Femur (tissue), 1 donor: ENCODE measurements around the gene CACNG4.
A peak's percentile ranks its signal among the peaks of the same experiment; 100 is the strongest.

ENCODE experiments used
- DNase-seq: peaks from one replicate; pipeline ENCODE4 v3.0.0-alpha.2; 2017

The CACNG4 gene

GRCh38 chr17:66988069-66988798 is 23.7 kb downstream of the CACNG4 start:
- no peak for DNase-seq

DNA sequence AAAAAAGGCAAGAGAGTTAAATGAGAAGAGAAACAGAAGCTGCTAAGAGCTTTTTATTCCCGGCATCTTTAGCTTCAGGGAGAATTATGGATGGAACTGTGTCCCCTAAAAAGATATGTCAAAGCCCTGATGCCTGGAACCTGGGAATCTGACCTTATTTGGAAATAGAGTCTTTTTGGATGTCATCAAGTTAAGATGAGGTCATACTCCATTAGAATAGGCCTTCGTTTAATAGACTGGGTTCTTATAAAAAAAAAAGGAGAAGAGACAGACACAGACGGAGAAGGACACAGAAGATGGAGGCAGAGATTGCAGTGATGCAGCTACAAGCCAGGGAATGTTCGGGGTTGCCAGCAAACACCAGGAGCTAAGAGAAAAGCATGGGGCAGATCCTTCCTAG is 24.6 kb downstream of the CACNG4 start:
- no peak for DNase-seq

GRCh38 chr17:66989579-66989978 is 25.1 kb downstream of the CACNG4 start:
- no peak for DNase-seq

DNA sequence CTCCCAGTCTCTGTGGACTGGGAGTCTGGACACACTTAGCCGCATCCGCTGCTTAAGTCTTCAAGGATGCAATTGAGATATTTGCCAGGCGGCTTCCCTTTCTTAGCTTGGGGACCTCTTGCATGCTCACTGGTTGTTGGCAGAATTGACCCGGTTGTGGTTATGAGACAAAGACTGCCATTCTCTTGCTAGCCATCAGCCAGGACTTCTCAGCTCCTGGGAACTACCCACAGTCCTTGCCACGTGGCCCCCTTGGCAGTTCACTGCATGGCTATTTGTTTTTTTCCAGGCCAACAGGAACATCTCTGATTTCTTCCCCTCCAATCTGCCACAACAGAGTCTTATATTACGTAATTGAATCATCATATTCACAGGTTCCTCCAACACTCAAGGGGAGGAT is 25.5 kb downstream of the CACNG4 start:
- no peak for DNase-seq

DNA sequence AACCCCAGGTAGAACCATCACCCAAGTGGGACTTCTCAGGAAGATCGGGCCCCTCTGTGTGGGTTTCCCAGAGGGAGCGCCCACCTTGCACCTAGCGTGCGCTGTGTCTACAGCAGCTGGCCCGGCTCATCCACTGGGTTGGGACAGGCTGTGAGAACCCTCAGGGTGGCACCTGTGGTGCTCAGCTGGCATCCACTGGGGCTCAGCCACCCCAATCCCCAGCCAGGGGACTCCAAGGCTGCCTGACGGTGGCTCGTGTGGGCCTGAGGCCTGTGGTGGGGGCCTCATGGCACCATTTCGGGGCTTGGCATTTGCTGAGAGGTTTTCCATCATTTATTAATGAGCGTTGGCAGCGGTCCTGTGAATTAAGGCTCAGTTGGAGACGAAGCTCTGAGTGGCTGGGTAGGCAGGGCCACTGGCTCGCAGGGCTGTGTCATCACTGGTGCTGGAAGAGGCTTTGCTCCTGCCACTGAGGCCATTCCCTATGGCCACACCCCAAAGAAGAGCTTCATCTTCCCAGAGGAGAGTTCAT is 28.5 kb downstream of the CACNG4 start:
- DNase-seq: no peak

DNA sequence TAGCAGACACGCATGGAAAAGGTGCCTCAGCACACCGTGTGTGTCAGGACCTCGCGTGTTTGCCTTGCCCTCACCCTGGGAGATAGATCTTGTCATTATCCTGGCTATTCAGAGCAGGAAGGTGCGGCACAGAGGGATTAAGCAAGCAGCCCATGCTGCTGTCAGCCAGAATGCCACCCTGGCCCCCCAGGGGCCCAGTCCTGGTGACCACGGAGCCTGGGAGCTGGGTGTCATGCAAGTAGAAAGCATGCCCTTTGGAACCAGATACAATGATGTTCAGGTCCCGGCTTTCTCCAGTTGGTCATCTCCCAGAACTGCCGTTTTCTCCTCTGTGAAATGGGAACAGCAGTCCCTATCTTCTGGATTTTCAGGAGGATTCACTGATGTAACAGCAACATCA is 29.9 kb downstream of the CACNG4 start:
- no peak for DNase-seq

- DNase-seq: no peak
Observed at GRCh38 chr17:66994930-66995535, 30.5 kb downstream of the CACNG4 start.

DNA sequence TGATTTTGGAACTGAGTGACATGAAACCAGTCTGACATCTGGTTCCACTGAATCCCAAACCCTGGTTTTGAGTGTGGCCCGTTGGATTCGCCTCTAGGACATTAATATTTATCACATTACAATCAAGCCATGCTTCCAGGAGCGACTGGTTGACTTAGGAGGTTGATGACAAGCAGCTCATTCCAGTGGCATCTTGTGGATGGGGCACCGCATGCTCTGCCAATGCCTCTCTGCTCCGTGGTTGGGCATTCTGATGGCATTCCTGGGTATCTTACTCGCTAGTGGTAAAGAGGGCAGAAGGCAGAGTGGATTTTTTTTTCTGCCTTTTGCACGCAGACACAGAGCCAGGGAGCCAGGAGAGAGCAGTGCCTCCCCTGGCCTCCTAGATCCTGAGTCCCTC is 31.4 kb downstream of the CACNG4 start:
- DNase-seq: no peak

GRCh38 chr17:66996926-66997325 is 32.4 kb downstream of the CACNG4 start:
- DNase-seq: no peak

- no peak for DNase-seq
Observed at GRCh38 chr17:67003231-67003630, 38.7 kb downstream of the CACNG4 start.

DNA sequence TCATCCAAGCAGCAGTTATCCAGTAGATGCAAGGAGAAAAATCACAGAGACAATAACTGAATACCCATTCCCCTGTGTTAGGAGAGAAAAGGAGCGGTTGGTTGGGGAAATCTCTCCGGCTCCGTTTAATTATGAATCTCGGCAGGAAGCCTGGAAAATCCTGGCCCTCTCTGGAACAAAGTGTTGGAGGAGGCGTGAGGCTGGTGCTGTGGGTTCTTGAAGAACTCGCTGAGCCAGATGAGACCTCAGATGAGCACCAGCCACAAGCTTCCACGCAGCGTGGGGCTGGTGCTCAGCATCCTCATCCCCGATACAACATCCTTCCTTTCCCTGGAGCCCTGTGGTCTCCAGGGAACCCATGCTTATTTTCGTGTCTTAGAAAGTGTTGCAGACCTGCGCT is 39.7 kb downstream of the CACNG4 start:
- no peak for DNase-seq

- no peak for DNase-seq
Observed at GRCh38 chr17:67007266-67007665, 42.8 kb downstream of the CACNG4 start.

DNA sequence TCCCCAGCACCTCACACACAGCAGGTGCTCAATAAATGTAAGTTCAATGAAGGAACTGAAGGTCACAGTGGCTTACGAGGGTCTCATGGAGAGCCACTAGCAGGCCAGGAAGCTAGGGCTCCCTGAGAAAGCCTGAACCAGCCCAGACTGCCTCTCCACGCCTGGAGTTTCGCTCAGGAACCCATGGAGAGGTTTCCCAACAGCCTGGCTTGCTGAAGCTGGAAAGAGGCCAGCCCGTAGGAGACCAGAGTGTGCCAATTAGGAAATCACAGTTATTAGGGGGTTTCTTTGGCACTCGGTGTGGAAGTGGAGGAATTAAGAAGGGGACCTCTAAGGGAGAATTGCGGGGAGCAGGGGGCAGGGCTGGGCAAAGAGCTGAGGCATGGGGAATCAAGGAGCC is 43.6 kb downstream of the CACNG4 start:
- DNase-seq: no peak

GRCh38 chr17:67011527-67012175 is 47.1 kb downstream of the CACNG4 start:
- DNase-seq: no peak

DNA sequence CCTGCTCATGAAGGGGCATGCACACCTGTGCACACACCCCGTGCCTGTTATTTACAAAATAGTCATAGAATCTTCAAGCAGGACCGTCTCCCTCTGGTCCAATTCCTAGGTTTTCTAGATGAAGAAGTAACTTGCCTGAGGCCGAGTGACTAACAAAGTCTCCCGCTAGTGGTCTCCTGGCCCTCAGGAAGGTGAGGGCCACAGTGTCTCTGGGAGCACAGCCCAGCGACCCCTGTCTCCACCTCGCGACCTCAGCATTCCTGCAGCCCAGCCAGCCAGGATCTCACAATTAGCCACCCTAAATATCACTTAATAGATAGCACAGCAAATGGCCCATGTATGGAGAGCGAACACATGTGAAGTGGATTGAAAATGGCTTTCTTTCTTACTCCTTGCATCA is 49.4 kb downstream of the CACNG4 start:
- DNase-seq: no peak

DNA sequence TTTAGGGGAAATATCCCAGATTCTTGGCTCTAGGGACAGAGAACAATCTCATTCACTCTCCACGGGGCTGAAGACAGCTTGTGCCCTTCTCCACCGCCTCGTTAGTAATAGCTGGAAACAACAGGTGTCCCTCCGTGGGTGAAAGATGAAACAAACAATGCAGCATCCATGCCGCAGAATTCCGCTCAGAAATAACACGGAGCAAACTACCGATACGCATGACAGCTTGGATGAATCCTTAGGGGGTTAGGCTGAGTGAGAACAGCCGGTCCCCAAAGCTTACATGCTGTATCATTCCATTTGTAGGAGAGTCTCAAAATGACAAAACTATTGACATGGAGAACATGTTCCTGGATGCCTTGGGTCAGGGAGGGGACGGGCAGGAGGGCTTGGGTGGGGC is 50.5 kb downstream of the CACNG4 start:
- DNase-seq: no peak

- no peak for DNase-seq
Observed at GRCh38 chr17:67016039-67016762, 51.7 kb downstream of the CACNG4 start.

DNA sequence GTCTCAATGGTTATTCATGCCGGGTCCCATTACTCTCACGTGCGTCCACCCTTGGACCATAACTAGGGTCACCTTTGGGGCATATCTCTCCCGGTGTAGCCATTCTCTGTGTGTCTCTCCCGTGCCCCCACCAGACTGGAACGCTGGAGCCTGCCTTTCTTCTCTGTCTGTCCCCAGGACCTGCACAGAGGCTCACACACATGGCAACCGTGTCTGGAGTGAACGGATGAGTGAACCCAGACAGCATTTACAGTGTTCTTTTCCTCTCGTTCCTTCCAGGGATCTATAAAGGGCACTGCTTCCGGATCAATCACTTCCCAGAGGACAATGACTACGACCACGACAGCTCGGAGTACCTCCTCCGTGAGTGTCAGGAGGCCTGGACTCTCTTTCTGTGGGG is 53.4 kb downstream of the CACNG4 start:
- DNase-seq: no peak

DNA sequence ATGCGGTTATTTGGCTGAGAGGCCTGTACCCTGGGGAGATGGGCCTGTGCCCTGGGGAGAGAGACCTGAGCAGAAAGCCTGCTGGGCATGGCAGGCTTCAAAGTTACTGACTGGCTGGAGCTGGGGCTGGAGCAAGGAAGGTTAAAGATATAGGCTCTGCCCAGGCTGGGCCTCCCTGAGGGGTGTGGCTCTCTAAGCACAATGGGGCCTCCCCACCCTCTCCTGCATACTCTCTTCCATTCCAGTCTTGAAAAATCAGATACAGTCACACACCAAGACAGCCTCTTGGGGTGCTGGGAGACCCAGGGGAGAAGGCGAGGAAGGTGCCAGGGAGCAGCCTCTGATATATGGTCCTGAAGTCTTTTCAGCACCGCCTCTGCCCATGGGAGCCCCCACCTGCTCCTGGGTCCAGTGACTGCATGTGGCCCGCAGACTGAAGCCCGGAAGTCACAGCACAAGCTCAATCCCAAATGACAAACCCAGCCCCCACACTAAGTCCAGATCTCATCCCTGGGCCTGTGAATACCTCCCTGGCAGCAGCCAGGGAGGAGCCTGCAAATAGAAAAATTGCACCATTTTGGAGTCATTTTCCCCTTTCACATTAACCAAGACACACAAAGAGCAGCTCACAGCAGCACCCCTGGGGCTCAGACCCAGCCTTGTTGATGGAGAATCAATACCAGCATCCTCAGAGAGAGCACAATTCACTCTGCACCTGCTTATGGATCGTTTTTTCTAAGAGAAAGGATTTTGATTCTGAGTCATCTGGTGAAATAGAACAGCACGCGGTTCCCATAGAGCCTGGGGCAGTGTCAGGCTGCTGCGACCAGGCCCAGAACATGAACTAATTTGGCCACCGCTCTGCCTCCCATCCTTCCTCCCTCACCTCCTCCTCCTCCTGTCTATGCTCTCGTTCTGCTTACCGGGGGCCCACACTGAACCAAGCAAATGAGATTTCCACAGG is 54.2 kb downstream of the CACNG4 start:
- no peak for DNase-seq

GRCh38 chr17:67019809-67020208 is 55.3 kb downstream of the CACNG4 start:
- no peak for DNase-seq

DNA sequence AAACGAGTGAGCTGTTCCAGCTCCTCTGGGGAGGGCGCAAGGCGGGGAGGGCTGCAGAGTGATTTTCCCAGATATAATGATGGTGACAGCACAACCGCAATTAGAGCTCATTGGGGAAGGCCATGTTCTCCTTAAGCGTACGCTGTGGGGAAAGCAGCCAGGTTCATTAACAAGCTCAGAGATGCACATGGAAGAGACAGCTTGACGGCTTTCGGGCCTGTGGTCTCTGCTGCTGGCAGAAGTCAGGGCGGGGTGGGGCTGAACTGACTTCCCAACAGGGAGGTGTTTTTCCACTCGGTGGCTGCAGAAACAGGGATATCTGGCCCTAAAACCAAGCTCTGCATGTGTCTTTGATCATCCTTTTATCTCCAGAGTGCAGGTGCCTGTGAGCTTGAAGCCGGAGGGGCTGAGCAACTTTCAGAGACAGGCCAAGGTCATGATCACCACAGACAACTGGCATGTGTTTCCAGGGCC is 55.8 kb downstream of the CACNG4 start:
- DNase-seq: peak; percentile 33

GRCh38 chr17:67021196-67021595 is 56.7 kb downstream of the CACNG4 start:
- DNase-seq: no peak
